GM10847 (cell line): ENCODE results near the gene ADD3.

Experiments used
- POLR2A ChIP-seq: IDR thresholded peaks from 2 replicates; pipeline ENCODE4 v1.6.1; 2011; ENCODE audit not compliant: insufficient read length; ENCODE audit errors: extremely low read depth

The ADD3 gene, protein sequence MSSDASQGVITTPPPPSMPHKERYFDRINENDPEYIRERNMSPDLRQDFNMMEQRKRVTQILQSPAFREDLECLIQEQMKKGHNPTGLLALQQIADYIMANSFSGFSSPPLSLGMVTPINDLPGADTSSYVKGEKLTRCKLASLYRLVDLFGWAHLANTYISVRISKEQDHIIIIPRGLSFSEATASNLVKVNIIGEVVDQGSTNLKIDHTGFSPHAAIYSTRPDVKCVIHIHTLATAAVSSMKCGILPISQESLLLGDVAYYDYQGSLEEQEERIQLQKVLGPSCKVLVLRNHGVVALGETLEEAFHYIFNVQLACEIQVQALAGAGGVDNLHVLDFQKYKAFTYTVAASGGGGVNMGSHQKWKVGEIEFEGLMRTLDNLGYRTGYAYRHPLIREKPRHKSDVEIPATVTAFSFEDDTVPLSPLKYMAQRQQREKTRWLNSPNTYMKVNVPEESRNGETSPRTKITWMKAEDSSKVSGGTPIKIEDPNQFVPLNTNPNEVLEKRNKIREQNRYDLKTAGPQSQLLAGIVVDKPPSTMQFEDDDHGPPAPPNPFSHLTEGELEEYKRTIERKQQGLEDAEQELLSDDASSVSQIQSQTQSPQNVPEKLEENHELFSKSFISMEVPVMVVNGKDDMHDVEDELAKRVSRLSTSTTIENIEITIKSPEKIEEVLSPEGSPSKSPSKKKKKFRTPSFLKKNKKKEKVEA

GRCh38 chr10:110007701-110008517 lies at the start of gene ADD3:
ADD3 (plus strand) TSS chr10:110007984; CDS start chr10:110100654, 92,670 bp downstream.
- peak; percentile 60 for TF ChIP-seq POLR2A

GRCh38 chr10:109958059-109958458 lies 49.7 kb upstream of the ADD3 start:
- TF ChIP-seq POLR2A: no peak

DNA sequence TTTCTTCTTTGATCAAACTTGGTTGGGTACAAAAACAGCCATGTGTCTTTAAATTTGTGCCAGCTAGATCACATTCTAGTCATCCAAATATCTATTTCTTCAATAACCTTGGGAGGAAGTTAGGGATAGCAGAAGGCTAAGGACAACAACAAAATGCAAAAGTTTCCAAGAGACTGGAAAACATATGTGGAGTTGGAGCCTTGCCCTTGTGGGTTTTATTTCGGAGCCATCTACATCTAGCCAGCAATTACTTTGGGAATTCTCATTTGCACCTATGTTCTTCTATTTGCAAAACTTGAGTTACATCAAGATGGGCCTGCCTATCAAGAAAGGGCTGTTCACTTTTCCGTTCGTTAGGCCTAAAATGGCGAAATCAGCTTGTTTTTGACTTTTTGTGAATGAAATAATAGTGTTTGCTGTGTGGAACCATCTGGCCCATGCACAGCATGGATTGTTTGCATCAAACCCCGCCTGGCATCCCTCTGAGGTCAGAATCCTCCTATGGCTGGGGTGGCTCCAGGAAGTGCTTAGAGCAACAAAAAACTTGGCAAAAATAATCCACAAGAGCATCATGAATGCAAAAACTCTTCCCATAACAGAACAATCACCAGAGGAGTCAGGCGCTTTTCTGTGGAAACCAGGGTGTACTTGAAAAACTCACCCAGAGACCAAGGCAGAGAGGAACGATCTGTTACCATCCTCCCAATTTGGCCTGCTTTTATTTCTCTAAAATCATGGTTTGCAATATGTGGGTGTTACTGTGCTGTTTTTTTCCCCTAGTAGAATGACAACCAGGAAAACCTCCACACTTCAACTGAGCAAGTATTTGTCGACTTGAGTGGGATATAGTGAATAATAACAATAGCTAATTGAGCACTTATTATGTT lies 48.3 kb upstream of the ADD3 start:
- no peak for TF ChIP-seq POLR2A

DNA sequence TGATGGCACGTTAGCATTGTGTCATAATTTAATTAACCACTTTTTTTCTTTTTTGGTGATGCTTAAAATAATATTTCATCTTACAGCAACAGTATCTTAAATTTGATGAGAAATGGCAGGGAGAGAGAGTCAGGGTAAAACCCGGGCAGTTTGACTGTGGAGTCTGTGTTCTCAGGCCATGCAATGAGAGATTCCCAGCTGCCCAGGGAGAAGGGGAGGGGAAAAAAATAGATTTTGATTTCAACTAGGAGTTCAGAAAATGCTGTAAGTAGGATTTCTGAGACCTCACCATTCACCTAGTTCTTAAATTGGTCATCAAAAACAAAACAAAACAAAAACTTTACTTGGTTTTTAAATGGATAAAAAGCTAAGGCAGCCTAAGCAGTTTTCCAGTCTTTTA lies 47.1 kb upstream of the ADD3 start:
- no peak for TF ChIP-seq POLR2A

- no peak for TF ChIP-seq POLR2A
Observed at GRCh38 chr10:109961174-109962001, 46.4 kb upstream of the ADD3 start.

DNA sequence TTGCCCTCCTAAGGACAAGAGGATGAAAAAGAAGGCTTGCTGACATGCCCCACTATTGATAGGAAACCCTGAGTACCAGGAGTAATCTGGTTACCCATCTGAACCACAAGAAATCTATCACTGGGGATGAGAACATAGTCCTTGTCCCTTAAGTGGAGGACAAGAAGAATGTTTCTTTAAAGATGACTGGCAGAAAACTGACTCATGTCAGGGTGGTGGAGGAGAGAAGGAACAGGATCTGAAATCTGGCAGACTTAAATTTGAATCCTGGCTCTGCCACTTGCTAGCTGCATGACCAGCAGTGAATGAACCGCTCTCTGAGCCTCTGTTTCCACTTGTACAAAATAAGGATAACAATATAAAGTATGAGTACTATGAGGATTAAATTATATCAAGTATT lies 45.5 kb upstream of the ADD3 start:
- no peak for TF ChIP-seq POLR2A

GRCh38 chr10:109963439-109963838 lies 44.3 kb upstream of the ADD3 start:
- TF ChIP-seq POLR2A: no peak

DNA sequence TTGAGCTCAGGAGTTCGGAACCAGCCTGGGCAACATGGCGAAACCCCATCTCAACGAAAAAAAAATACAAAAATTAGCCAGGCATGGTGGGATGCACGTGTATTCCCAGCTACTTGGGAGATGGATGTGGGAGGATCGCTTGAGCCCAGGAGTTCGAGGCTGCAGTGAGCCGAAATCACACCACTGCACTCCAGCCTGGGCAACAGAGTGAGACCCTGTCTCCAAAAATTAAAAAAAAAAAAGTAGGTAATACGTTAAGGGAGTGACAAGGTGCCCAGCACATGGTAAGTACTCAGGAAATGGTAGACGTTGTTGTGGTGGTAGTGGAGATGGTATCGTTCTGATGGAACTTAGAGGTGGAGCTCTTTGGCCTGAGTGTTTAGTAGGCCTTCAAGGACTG lies 43.5 kb upstream of the ADD3 start:
- no peak for TF ChIP-seq POLR2A

DNA sequence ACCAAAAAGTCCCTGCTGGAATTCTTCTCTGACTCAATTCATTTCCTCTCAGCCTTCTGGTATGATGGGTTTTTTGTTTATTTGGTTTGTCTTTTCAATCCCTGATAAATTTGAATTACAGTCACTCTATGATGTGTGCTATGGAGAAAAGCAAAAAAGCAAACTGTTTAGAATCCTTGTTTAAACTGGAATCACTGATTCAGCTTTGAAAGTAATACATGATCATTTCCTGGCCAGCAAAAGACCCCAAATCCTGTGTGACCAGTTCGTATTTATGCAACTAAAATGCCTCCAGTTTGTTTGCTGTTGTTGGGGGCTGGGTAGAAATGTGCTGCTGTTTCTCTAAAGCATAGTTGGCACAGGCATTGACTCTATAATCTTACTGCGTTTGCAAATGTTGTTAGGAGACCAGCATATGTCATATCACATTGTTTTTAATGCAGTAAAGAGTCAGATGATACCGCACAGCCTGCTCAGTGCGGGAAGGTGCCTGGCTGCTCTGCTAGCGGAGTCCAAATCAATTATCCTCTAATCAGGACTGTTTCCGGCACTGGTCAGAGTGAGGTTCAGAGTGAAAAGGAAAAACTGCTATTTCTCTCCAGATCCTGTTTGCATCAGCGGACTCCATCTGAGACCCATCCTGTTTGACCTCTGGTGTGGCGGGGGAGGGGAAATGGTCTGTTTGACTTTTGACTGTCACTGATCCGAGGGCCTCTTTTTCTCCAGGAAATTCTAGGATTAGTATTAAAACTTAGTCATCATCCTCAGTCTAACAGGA lies 40.6 kb upstream of the ADD3 start:
- no peak for TF ChIP-seq POLR2A

- no peak for TF ChIP-seq POLR2A
Observed at GRCh38 chr10:109967739-109968088, 40.1 kb upstream of the ADD3 start.

DNA sequence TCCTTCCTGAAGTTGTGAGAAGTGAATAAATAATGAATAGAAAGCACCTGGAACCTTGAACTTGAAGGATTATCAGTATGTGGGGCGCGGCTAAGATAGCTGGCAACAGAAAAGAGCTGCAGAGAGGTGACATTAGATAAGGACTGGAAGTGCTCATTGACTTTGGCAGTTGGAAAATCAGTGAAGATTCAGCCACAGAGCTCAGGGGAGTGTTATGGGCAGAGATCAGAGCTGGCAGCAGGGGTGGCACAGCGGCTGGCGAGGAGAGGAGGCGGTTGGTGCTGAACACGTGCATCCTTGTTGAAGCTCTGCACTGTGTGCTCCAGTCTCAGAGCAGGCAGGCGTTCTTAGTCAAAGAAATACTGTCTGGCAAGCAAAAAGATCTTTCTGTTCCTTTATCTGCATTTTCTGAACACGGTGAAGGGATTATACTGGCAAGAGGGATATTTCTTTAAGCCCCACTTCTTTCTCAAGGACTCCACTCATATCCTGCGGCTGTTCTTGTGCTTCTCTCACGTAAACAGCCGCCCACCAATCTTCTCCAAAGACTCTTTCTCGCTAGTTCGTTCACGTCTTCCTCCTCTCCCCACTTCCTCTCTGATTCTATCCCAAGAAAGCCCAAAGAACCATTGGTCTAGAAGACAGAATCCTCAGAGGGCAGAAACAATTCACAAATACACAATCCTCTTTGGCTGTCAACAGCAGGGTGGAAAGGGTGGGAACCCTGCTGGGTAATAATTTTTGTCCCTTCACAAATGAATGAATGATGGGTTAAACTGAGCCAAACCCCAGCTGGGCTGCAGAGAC lies 38.6 kb upstream of the ADD3 start:
- TF ChIP-seq POLR2A: no peak

- no peak for TF ChIP-seq POLR2A
Observed at GRCh38 chr10:109969760-109970346, 37.9 kb upstream of the ADD3 start.

- no peak for TF ChIP-seq POLR2A
Observed at GRCh38 chr10:109971634-109972033, 36.1 kb upstream of the ADD3 start.
